ENCODE results near the gene SRF.
A peak's percentile ranks its signal among the peaks of the same experiment; 100 is the strongest.

Gene SRF

DNA sequence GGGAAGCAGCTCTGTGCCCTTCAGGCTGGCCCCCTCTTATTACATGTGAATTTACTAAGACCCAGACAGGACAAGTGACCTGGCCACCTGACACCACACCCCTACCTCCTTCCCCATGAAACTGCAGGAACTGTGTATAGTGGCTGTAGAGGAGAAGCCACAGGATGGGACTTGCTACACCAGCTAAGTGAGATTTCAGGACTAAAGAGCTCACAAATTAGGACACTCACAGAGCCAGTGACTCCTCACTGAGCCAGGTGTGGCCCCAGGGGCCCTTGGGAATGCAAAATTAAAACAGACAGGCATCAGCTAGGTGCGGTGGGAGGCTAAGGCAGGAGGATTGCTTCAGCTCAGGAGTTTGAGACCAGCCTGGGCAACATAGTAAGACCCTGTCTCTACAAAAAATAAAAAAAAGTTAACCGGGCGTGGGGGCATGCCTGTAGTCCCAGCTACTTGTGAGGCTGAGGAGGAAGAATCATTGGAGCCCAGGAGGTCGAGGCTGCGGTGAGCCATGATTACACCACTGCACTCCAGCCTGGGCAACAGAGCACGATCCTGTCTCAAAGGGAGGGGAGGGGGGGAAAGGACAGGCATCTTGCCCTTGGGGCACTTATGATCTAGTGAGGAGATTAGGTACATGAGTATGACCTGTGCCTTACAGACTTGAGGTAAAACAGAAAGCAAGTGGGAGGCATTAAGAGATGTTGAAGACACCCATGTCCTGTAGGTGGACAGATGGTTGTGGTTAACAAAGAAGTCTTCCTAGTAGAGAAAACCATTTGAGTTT, 23.2 kb upstream of the SRF start:
- no peak for DNase-seq

DNA sequence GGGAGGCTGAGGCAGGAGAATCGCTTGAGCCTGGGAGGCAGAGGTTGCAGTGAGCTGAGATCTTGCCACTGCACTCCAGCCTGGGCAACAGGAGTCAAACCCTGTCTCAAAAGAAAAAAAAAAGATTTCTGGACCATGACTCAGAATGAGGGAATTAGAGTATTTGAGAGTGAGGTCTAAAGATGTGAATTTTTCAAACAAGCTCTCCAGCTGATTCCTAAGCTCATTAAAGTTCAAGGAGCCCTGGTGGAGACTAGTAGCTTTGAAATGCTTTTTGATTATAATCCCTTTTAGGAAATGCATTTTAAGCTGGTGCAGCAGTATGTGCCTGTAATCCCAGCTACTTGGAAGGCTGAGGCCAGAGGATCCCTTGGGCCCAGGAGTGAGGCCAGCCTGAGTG, 21.8 kb upstream of the SRF start:
- DNase-seq, result no peak

DNA sequence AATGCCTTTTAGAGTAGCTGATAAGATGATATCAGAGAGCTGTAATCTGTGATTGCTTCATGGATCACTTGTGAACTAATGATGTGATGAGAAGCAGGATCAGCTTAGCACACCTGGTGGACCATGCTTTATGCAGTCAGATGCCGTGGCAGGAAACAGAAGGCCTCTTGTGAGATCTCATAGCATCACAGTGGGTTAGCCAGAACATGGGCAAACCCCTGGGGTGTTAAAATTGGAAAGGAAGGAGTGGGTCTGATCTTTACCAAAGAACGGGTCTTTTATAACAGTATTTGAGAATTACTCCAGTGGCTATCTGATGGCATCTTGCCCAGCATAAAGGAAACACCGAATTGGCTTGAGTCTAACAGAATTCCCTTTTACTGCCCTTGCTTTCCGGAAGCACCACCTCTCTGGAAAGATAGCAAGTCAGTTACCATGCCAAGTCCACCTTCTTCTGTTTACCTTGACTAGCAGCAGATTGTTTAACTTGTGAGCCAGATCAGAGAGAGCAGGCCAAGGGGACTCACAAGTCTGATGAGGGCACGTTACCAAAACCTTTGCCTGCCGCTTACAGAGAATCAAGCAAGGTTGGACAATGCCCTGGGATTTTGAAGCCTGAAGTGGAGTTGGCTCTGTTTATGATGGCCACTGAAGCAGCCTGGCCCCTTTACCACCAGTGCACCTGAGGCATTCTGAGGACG, 20.9 kb upstream of the SRF start:
- DNase-seq, result no peak

DNA sequence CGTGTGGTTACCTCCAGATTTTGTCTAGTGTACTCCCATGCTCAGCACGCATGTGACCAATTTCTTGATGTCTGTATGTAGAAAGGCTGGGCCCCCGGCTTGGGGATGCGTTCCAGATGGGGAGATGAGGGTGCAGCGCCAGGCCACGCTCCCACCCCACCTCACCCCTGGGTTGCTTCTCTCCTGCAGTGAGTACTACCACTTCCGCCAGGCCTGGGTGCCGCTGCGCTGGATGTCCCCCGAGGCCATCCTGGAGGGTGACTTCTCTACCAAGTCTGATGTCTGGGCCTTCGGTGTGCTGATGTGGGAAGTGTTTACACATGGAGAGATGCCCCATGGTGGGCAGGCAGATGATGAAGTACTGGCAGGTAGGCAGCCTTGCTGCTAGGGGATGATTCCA, 11.5 kb upstream of the SRF start:
- no peak for DNase-seq

DNA sequence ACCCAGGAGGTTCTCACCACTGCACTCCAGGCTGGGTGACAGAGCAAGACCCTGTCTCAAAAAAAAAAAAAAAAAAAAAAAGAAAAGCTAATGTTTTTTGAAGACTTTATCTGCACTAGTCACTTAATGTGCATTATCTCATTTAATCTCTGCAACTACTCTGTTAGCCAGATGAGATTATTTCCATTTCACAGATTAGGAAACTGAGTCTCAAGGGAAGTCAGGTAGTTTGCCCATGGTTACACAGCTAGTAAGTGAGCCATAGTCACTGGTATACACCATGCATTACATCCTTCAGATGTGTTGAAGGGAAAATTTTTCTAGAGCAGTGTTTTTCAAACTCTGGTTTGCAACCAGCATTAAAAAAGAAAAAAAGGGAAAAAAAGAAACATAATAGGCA, 7.2 kb upstream of the SRF start:
- no peak for DNase-seq

DNA sequence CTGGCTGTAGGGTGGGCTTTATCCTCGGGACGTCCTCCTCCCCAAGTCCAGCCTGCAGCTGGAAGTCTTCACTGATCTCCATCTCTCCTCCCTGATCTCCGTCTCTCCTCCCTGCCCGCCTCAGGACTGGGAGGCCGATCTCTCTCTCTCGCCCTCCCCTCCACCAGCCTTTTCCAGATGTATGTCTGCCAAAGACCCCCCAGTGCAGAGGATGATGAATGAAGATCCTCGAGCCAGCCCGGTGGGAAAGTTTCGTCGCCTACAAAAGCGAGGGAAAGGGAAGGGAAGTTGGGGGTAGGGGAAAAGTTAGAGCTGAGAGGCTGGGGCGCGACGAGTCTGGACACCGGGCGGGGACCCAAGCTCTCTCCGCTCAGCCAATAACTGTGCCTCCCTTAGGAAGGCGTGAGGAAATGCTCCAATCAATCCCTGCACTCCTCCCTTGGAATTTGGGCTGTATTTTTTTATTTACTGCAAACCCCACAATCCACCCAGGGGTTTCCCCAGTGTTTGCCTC, 595 bp upstream of the SRF start:
- no peak for DNase-seq

DNA sequence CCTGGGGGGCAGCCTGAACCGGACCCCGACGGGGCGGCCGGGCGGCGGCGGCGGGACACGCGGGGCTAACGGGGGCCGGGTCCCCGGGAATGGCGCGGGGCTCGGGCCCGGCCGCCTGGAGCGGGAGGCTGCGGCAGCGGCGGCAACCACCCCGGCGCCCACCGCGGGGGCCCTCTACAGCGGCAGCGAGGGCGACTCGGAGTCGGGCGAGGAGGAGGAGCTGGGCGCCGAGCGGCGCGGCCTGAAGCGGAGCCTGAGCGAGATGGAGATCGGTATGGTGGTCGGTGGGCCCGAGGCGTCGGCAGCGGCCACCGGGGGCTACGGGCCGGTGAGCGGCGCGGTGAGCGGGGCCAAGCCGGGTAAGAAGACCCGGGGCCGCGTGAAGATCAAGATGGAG, 636 bp downstream of the SRF start:
- no peak for DNase-seq

DNA sequence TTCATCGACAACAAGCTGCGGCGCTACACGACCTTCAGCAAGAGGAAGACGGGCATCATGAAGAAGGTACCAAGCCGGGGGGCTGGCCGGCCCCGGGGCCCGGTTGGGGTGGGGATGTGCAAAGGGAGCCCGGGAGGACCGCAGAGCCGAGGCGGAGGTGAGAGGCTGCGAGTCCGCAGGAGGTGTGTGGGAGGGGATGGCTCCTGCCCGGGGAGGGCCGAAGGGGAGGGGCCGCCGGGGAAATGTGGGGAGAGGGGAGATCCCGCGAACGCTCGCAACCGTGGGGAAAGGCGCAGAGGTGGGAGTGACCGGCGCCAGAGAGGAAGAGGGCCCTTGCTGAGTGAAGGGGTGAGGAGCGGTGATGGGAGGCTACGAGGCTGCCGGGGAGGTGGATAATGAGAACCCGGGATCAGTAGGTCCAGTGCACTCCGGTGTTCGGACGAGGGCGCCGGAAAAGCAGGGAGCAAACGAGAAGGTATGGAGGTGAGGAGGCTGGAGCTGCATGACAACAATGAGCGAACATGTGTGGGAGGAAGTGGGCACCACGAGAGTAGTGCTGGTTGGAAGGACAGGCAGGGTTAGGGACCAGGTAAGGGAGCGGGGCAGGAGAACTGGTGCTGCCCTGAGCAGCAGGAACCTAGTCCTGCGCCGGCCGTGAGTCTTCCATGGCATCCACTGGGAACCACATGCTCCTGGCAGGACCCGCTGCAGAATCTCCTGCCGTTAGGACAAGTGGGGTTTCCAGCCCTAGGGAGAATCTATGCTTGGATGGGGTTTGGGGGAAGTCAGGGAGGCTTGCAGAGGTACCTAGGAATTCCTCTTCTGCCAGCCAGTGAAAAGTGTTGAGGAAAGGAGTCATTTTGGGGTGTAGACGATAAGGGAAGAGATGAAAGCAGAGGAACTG, 1.3 kb downstream of the SRF start:
- DNase-seq, result peak; percentile 25

DNA sequence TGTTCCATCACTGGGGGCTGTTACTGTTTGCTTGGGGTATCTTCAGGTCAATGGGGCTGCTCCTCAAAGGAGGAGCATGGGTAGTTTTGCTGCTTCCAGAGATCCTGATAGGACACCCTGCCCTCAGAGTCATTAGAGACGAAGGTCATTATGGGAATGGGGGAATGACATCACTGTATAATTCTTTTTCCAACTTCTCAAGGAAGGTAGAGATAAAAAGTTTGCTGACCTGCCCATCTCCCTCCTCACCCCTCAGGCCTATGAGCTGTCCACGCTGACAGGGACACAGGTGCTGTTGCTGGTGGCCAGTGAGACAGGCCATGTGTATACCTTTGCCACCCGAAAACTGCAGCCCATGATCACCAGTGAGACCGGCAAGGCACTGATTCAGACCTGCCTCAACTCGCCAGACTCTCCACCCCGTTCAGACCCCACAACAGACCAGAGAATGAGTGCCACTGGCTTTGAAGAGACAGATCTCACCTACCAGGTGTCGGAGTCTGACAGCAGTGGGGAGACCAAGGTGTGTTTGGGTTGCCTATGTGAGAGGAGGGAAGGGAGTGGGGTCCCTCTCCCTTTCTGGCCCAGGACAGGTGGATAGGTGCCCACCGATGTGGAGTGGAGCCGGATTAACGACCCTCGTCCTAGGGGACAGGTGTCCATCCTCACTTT, 2.7 kb downstream of the SRF start:
- DNase-seq, result no peak

DNA sequence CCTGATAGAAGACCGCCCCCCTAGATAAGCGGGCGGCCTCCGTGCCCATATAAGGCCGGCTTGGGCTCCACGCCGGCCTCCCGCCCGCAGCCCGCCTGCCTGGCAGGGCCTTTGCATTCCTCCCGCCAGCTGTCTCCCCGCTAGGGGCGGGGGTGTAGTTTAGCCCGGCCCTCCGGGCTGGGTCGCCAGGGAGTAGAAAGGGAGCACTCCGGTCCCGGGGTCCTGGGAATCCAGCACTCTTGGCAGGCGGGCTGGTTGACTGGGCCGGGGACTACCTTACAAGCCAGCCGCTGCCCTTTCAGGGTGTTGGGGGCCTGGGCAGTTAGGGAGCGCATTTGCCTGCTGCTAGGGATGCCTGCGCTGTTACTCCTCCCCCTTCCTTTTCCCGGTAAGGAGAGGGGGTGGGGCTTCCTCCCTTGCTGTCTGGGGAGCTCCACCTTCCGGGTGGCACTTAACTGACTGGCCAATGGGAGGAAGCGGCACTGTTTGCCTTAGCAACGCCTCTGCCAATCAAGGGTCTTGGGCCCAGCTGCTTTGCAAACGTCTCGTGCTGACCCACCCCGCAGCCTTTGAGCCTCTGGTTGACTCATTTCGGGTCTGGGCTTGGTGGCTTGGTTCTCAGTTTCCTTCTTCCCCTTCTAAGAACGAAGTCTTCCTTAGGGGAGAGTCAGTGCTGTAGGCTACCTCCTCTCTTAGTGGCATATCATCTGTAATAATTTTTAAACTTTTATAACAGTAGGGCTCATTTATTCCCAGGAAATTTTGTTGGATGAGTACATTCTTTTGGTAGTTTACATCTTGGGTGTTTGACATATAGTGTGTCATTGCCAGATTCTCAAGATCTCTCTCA, 3.4 kb downstream of the SRF start:
- peak; percentile 96 for DNase-seq

DNA sequence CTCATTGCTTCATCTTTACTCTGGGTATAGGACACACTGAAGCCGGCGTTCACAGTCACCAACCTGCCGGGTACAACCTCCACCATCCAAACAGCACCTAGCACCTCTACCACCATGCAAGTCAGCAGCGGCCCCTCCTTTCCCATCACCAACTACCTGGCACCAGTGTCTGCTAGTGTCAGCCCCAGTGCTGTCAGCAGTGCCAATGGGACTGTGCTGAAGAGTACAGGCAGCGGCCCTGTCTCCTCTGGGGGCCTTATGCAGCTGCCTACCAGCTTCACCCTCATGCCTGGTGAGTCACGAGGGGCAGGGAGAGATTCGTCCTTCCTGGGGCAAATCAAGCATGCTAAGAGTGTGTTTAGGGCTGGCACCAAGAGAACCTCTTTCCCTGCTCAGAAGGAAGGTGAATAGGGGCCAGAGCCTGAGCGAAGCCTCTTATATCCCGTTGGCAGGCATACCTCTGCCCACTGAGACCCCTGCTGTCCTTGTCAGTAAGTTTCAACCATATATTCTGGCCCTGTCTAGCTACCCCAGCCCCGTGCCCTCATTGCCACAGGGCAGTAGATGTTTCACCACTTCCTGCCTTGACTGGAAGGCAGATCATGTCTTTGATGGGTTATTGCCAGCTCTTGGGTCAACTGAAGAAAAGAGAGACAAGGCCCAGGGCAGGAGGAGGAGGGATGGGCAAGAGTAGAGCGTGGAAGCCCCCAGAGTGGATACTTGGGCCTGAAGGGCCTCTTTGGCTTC, 4.8 kb downstream of the SRF start:
- DNase-seq, result no peak

DNA sequence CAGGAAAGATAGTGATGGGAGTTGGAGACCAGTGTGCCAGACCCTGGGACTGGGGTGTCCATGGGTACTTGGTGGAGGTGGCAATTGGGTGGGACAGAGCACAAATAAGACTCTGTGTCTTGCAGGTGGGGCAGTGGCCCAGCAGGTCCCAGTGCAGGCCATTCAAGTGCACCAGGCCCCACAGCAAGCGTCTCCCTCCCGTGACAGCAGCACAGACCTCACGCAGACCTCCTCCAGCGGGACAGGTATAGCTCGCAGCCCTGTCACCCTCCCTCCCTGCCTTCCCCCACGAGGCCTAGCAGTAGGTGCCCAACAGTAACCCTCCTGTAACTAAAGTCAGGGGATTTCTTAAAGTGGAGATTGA, 5.3 kb downstream of the SRF start:
- no peak for DNase-seq

DNA sequence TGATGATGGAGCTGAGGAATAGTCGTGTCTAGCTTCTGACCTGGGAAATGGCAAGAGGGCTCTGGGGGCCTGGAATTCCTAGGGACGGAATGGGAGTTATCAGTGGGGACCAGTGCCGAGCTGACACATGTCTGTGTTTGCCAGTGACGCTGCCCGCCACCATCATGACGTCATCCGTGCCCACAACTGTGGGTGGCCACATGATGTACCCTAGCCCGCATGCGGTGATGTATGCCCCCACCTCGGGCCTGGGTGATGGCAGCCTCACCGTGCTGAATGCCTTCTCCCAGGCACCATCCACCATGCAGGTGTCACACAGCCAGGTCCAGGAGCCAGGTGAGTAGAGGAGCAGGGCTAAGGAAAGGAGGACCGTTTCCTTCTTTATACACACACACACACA, 7.1 kb downstream of the SRF start:
- no peak for DNase-seq

DNA sequence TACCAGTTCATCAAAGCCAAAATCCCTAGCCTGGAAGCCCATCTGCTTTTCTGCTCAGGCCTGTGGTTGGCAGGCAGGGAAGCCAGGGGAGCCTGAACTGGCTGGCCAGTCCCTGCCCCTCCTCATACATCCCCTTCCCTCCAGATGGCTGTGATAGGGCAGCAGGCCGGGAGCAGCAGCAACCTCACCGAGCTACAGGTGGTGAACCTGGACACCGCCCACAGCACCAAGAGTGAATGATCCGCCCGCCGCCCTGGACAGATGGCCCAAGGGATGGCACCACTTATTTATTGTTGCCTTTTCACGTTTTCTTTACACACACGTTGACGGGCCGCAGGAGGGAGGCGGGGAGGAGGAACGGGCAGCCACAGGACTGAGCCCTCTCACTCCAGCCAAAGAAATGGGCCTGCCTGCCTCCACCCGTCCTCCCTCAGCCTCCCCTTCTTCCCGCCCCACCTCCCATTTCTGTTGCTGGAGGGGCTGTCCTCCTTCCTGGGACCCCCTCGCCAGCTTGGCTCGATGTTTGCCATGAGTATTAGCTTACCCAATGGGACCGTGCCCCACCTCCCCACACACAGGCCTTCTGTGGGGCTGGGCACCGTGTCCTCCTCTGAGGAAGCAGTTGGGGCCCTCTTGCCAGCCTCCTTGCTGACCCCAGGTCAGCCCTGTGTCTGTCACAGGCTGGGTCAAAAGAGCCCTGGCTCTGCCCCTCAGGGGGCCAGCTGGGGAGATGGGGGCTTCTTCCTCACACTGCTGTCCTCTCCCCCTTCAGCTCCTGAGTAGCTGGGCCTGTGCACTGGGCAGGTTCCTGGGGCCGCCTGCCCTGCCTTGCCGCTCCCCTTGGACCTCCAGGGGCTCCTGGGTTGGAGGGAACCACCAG, 8.1 kb downstream of the SRF start:
- no peak for DNase-seq

DNA sequence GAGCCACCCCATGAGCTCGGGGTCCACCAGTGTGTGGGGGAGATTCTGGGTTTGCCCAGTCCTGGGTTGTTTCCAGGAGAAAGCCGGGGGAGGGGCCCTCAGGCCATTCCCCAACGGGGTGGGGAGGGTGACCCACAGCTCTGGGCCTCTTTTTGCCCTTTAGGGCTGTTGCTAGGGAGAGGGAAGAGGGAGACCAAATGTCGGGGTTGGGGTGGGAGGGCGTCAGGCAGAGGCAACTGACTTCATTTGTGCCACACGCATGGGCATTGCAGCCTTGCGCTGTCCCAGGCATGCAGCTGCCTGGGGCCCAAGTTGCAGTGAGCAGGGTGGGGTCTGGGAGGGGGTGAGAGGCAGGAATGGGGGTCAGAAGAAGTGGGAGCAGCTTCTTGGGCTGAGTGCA, 9.0 kb downstream of the SRF start:
- no peak for DNase-seq

DNA sequence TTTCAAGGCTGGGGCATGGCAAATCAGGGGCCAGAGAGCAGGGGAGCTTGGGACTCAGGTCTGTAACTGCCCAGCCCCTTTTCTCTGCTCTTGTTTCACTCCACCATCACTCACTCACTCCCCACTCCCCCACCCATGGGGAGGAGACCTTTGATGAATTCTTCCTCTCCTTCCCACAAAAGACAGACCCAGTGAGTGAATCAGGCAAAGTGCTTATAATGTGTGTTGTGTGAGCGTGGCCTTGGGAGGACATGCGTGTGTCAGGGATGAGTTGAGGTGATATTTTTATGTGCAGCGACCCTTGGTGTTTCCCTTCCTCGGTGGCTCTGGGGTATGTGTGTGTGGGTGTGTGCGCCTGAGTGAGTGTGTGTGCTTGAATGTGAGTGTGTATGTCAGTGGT, 9.9 kb downstream of the SRF start:
- DNase-seq, result no peak

DNA sequence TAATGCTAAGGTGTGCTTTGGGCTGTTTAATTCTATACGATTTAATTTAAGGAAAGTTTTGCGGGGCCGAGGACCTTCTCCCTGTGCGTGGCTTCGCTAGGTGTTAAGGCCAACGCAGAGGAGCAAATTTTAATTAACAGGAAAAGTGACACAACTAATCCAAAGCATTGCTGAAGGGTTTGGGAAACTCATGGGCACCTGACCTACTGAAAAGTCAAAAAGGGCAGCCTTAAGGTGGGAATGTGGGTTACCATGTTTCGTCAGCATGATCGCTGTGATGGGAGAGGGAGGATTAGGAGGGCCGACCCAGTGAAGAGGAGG, 10.5 kb downstream of the SRF start:
- no peak for DNase-seq

DNA sequence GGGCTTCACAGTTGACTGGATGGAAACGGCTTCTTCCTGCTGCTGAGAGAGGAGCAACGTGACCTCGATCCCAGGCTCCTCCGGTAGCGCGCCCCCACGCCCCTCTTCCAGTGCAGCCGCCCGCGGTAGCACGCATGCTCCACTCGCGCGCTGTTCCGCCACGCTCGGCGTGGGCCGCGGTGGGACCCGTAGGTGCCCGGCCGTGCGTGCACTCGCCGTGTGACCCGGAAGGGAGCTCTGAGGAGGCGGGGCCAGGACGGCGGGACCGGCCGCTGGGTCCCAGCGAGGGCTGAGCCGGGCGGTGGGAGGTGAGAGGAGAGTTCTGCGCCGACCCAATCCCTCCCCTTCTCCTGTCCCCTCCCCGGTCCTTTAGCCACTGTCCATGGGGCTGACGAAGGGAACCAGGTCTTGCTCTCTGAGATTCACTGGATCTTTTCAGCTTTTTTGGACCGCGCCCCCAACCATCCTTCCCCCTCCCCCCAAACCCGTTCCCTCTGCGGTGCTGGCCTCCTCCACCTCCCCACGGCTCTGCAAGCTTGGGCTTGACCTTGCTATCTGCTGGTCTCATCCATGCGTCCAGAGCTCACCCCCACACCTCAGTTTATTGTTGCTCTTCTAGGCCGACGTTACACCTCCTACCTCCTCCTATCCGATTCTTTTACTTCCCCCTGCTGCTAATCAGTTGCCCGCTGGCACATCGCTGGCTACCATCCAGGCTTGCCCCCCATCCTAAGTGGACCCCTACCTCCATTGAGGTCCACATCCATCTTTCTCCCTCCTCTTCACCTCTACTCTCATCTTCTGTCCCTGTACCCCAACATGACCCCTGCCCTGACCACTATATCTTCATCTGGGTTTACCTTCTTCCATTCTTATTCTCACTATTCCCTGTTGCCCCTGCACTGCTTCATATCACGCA, 11.1 kb downstream of the SRF start, which contains the start of gene CUL9:
TSS of gene CUL9 (plus strand) at position 255 of the 919 bp plus-strand sequence. CDS start 2,115 bp downstream, outside the sequence.
- DNase-seq, result peak; percentile 89

DNA sequence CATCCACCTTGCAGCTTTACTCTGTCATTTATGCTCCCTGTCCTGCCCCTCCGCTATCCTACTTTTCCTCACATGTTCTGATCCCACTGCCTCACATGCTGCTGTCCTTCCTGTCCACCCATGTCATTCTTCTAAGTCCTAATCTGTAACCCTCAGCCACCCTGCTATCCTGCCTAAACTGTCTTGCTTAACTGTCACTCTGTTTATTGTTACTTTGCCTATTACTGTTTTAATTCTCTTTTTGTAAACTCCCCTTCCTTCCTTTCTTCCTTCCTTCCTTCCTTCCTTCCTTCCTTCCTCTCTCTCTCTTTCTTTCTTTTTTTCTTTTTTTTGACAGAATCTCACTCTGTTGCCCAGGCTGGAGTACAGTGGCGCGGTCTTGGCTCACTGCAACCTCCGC, 12.4 kb downstream of the SRF start:
- DNase-seq, result no peak

Data from midbrain (tissue), 1 donor.